GM23338 (cell line): ENCODE measurements around the gene MSANTD7. TPM values are rescaled to one million over a fixed set of nuclear protein-coding genes. Genes with fewer than 3 reads are reported as not detected.

Experiments used
- ATAC-seq: fragments of 200-7000 bp; cut with Tn5 transposase; 3 replicates; pipeline ENCODE4 v1.9.1; 2020
- DNase-seq: peaks from one replicate; pipeline ENCODE4 v3.0.0-alpha.2; 2015; ENCODE audit warnings: low spot score
- H2AFZ ChIP-seq: fragments of 200-600 bp; sonication (generic); 2 replicates; pipeline ENCODE4 v1.8.0; 2016; ENCODE audit warnings: antibody characterized with exemption, mild to moderate bottlenecking, moderate library complexity
- H3F3A ChIP-seq: fragments of 200-600 bp; sonication (generic); replicated peaks from 2 replicates; pipeline ENCODE4 v1.8.0; 2017; ENCODE audit warnings: antibody characterized with exemption, mixed run types, low read depth
- H3K27ac ChIP-seq: fragments of 200-600 bp; sonication (generic); 2 replicates; pipeline ENCODE4 v1.6.1; 2016; ENCODE audit warnings: low read depth
- H3K27me3 ChIP-seq: fragments of 200-600 bp; sonication (generic); 2 replicates; pipeline ENCODE4 v1.8.0; 2016; ENCODE audit warnings: mild to moderate bottlenecking, mixed run types, moderate library complexity; ENCODE audit not compliant: insufficient read depth
- H3K36me3 ChIP-seq: fragments of 200-600 bp; sonication (generic); 2 replicates; pipeline ENCODE4 v1.8.0; 2016; ENCODE audit warnings: mild to moderate bottlenecking; ENCODE audit not compliant: insufficient read depth
- H3K4me1 ChIP-seq: fragments of 200-600 bp; sonication (generic); 2 replicates; pipeline ENCODE4 v1.8.0; 2016; ENCODE audit warnings: mild to moderate bottlenecking, moderate library complexity; ENCODE audit not compliant: insufficient read depth
- H3K4me2 ChIP-seq: fragments of 200-600 bp; sonication (generic); 2 replicates; pipeline ENCODE4 v1.7.1; 2017; ENCODE audit warnings: mixed run types
- H3K4me3 ChIP-seq: fragments of 200-600 bp; sonication (generic); 2 replicates; pipeline ENCODE4 v1.6.1; 2016; ENCODE audit warnings: mixed run types
- H3K79me2 ChIP-seq: fragments of 200-600 bp; sonication (generic); replicated peaks from 2 replicates; pipeline ENCODE4 v1.8.0; 2017; ENCODE audit warnings: mild to moderate bottlenecking; ENCODE audit not compliant: insufficient read depth
- H3K9me2 ChIP-seq: fragments of 200-600 bp; sonication (generic); 2 replicates; pipeline ENCODE4 v1.8.0; 2017; ENCODE audit not compliant: insufficient read depth
- H4K20me1 ChIP-seq: fragments of 200-600 bp; sonication (generic); replicated peaks from 2 replicates; pipeline ENCODE4 v1.8.0; 2017; ENCODE audit warnings: mild to moderate bottlenecking; ENCODE audit not compliant: insufficient read depth
- H3K27ac Mint-ChIP-seq: 2 replicates; pipeline ENCODE4 v1.8.0; 2020; ENCODE audit warnings: inconsistent platforms, mild to moderate bottlenecking, moderate library complexity, mixed read lengths
- H3K27me3 Mint-ChIP-seq: 3 replicates; pipeline ENCODE4 v1.8.0; 2022; ENCODE audit warnings: low read depth, mild to moderate bottlenecking, moderate library complexity, mixed read lengths, inconsistent platforms; ENCODE audit not compliant: insufficient read depth, poor library complexity
- H3K36me3 Mint-ChIP-seq: 3 replicates; pipeline ENCODE4 v1.8.0; 2021; ENCODE audit warnings: low read depth, mild to moderate bottlenecking, inconsistent platforms, moderate library complexity, mixed read lengths
- H3K4me1 Mint-ChIP-seq: 3 replicates; pipeline ENCODE4 v1.8.0; 2020; ENCODE audit warnings: mild to moderate bottlenecking, inconsistent platforms, mixed read lengths
- H3K4me3 Mint-ChIP-seq: 3 replicates; pipeline ENCODE4 v1.8.0; 2021; ENCODE audit warnings: moderate library complexity, mild to moderate bottlenecking, inconsistent platforms, mixed read lengths
- H3K9me3 Mint-ChIP-seq: 3 replicates; pipeline ENCODE4 v1.8.0; 2020; ENCODE audit warnings: moderate library complexity, mild to moderate bottlenecking, inconsistent platforms, mixed read lengths
- CTCF ChIP-seq, 2 experiments: fragments of 200-600 bp in 1 of 2; sonication (generic) in 1 of 2; conservative IDR thresholded peaks; 2 replicates each; pipeline versions ENCODE4 v1.5.1 to v1.6.1; 2016 to 2017; ENCODE audit warnings: antibody characterized with exemption in 2 of 2, low read depth in 2 of 2, mild to moderate bottlenecking in 2 of 2, moderate library complexity in 1 of 2
- EZH2 ChIP-seq: fragments of 200-600 bp; sonication (generic); IDR thresholded peaks from one replicate; pipeline ENCODE4 v1.8.0; 2017; ENCODE audit warnings: antibody characterized with exemption, mild to moderate bottlenecking, low read depth; ENCODE audit not compliant: unreplicated experiment
- EZH2phosphoT487 ChIP-seq: fragments of 200-600 bp; sonication (generic); IDR thresholded peaks from one replicate; pipeline ENCODE4 v1.8.1; 2018; ENCODE audit warnings: antibody characterized with exemption; ENCODE audit not compliant: unreplicated experiment
- JUNB ChIP-seq: IDR thresholded peaks from one replicate; pipeline ENCODE4 v1.6.1; 2016; ENCODE audit warnings: antibody characterized with exemption; ENCODE audit not compliant: unreplicated experiment
- REST ChIP-seq: IDR thresholded peaks from one replicate; pipeline ENCODE4 v1.6.1; 2018; ENCODE audit warnings: antibody characterized with exemption; ENCODE audit not compliant: unreplicated experiment
- STAT1 ChIP-seq: IDR thresholded peaks from one replicate; pipeline ENCODE4 v1.6.1; 2016; ENCODE audit warnings: antibody characterized with exemption; ENCODE audit not compliant: unreplicated experiment
- ZNF114 ChIP-seq: fragments of 250-450 bp; sonication (Bioruptor Pico); IDR thresholded peaks from 2 replicates; pipeline ENCODE4 v1.5.0; 2020; ENCODE audit warnings: mild to moderate bottlenecking, moderate library complexity
- ZNF462 ChIP-seq: fragments of 250-450 bp; sonication (Bioruptor Pico); IDR thresholded peaks from 2 replicates; pipeline ENCODE4 v1.5.0; 2020; ENCODE audit warnings: mild to moderate bottlenecking, moderate library complexity
- polyA plus RNA-seq: library from polyadenylated mRNA; unstranded; fragments of >200 nt; fragmentation: Nextera tagmentation; extraction: Ambion mirVana; gene quantifications from 2 replicates; pipeline ENCODE4 v1.2.1, GENCODE V29; 2016
- total RNA-seq: library from RNA; depleted of rRNA; stranded (reverse); fragments of >200 nt; shearing (Covaris generic); gene quantifications from 2 replicates; pipeline ENCODE4 v1.2.3, GENCODE V29; 2014
- TF ChIP-seq, protein P1 (sequence below): IDR thresholded peaks from 2 replicates; pipeline ENCODE4 v1.6.1; 2016; ENCODE audit warnings: antibody characterized with exemption

MSANTD7 gene
- total and polyA plus RNA-seq, 2 experiments from 2014 or later = 5.3 to 19.8 TPM

- no peaks in the 10 kb centered on the region for H3K79me2 ChIP-seq
- no peaks in the 10 kb centered on the region for H3F3A ChIP-seq
- no peaks in the 10 kb centered on the region for H3K27me3 Mint-ChIP-seq
- H3K36me3 Mint-ChIP-seq = no peaks in the 10 kb centered on the region
- H3K27ac Mint-ChIP-seq = peak overlapping the region; percentile 7; the same call in 1 of the 2 replicates
- H2AFZ ChIP-seq = no peak overlapping the region; the same call in 1 of the 2 replicates
- no peak overlapping the region for H3K4me2 ChIP-seq
- ATAC-seq = no peak
- no peak overlapping the region for H3K4me3 ChIP-seq
- no peak overlapping the region for H3K4me3 Mint-ChIP-seq
- no peaks in the 10 kb centered on the region for H3K36me3 ChIP-seq
- H3K9me3 Mint-ChIP-seq = no peaks in the 10 kb centered on the region; the same call in 2 of the 3 replicates
- no peak for DNase-seq
- H4K20me1 ChIP-seq = no peaks in the 10 kb centered on the region
- no peaks in the 10 kb centered on the region for H3K9me2 ChIP-seq
- no peak overlapping the region for H3K27ac ChIP-seq
- H3K4me1 Mint-ChIP-seq = peaks cover 18% of the 10 kb centered on the region
- H3K4me1 ChIP-seq = peaks cover 13% of the 10 kb centered on the region; the same call in 1 of the 2 replicates
- TF ChIP-seq ZNF114 (no peak), EZH2phosphoT487 (no peak), EZH2 (no peak), REST (no peak), ZNF462 (CRISPR knock-in tag) (no peak), STAT1 (no peak), JUNB (no peak), CTCF (conservative IDR thresholded peaks at IDR 0.05; ENCODE audit: low read depth in 2 of 2) (no peak)
- TF ChIP-seq, protein P1, sequence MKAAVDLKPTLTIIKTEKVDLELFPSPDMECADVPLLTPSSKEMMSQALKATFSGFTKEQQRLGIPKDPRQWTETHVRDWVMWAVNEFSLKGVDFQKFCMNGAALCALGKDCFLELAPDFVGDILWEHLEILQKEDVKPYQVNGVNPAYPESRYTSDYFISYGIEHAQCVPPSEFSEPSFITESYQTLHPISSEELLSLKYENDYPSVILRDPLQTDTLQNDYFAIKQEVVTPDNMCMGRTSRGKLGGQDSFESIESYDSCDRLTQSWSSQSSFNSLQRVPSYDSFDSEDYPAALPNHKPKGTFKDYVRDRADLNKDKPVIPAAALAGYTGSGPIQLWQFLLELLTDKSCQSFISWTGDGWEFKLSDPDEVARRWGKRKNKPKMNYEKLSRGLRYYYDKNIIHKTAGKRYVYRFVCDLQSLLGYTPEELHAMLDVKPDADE = no peak
- no peaks in the 10 kb centered on the region for H3K27me3 ChIP-seq
These were observed 17.9 kb upstream of the MSANTD7 start for GRCh38 chr10:14820010-14820774.
